ENCODE measurements around the gene IFNA16. TPM values are rescaled to one million over a fixed set of nuclear protein-coding genes. Genes with fewer than 3 reads are reported as not detected.
"Not testable (repeated sequence)": the region's sequence is repeated elsewhere in the genome, so short reads cannot be mapped to it uniquely, and the experiment has no call there.

IFNA16 gene
- total RNA-seq (not detected), polyA plus RNA-seq (not detected)

- not testable (repeated sequence) for H3K4me3 ChIP-seq (ENCODE audit: low read depth, low read length); H3K27ac Mint-ChIP-seq; H3K9me3 ChIP-seq (ENCODE audit: control insufficient read depth in 2 of 2, low read length in 2 of 2); H3K36me3 ChIP-seq (ENCODE audit: control insufficient read depth, insufficient read depth, low read length); H3K27me3 ChIP-seq (ENCODE audit: control insufficient read depth, insufficient read depth, low read length); H3K4me3 Mint-ChIP-seq; ATAC-seq (ENCODE audit: low read depth in 2 of 2); H3K36me3 Mint-ChIP-seq; H3K9me3 Mint-ChIP-seq; H3K27ac ChIP-seq (ENCODE audit: insufficient read depth, low read length, poor library complexity, severe bottlenecking); DNase-seq; H3K4me1 Mint-ChIP-seq; H3K4me1 ChIP-seq (ENCODE audit: control insufficient read depth, insufficient read depth, low read length, poor library complexity, severe bottlenecking)
- H3K27me3 Mint-ChIP-seq: peaks cover 22% of the 10 kb centered on the region
Observed at GRCh38 chr9:21217211-21217610, at the start of gene IFNA16. IFNA16 (minus strand) TSS chr9:21217311; CDS start chr9:21217305, 6 bp downstream.

- no peaks in the 10 kb centered on the region for H3K4me1 ChIP-seq (ENCODE audit: control insufficient read depth, insufficient read depth, low read length, poor library complexity, severe bottlenecking)
- no peaks in the 10 kb centered on the region for H3K36me3 ChIP-seq (ENCODE audit: control insufficient read depth, insufficient read depth, low read length)
- peaks cover 0 to 2% (median 0%) of the 10 kb centered on the region in 7 donors for H3K9me3 Mint-ChIP-seq
- no peak for ATAC-seq (ENCODE audit: low read depth in 2 of 2)
- H3K27me3 Mint-ChIP-seq: peaks cover 11% of the 10 kb centered on the region
- no peak overlapping the region for H3K4me3 Mint-ChIP-seq
- H3K9me3 ChIP-seq (ENCODE audit: control insufficient read depth in 2 of 2, low read length in 2 of 2): no peaks in the 10 kb centered on the region
- no peaks in the 10 kb centered on the region for H3K27me3 ChIP-seq (ENCODE audit: control insufficient read depth, insufficient read depth, low read length)
- H3K36me3 Mint-ChIP-seq: no peaks in the 10 kb centered on the region
- no peak overlapping the region for H3K27ac ChIP-seq (ENCODE audit: insufficient read depth, low read length, poor library complexity, severe bottlenecking)
- H3K4me1 Mint-ChIP-seq: peaks cover 0 to 3% (median 0%) of the 10 kb centered on the region in 4 donors
- H3K27ac Mint-ChIP-seq: no peak overlapping the region
- DNase-seq: no peak
- H3K4me3 ChIP-seq (ENCODE audit: low read depth, low read length): no peak overlapping the region
Observed at GRCh38 chr9:21265421-21266189, 48.5 kb upstream of the IFNA16 start.

- H3K9me3 Mint-ChIP-seq: no peaks in the 10 kb centered on the region
- H3K4me1 Mint-ChIP-seq: peaks cover 0 to 5% (median 4%) of the 10 kb centered on the region in 4 donors
- H3K36me3 ChIP-seq (ENCODE audit: control insufficient read depth, insufficient read depth, low read length): no peaks in the 10 kb centered on the region
- ATAC-seq (ENCODE audit: low read depth in 2 of 2) (no peak), DNase-seq (no peak)
- H3K4me3 Mint-ChIP-seq: peak overlapping the region in 1 of 4 donors; percentile 38
- no peaks in the 10 kb centered on the region for H3K4me1 ChIP-seq (ENCODE audit: control insufficient read depth, insufficient read depth, low read length, poor library complexity, severe bottlenecking)
- H3K9me3 ChIP-seq (ENCODE audit: control insufficient read depth in 2 of 2, low read length in 2 of 2): no peaks in the 10 kb centered on the region
- H3K36me3 Mint-ChIP-seq: no peaks in the 10 kb centered on the region
- H3K4me3 ChIP-seq (ENCODE audit: low read depth, low read length): no peak overlapping the region
- no peak overlapping the region for H3K27ac Mint-ChIP-seq
- H3K27me3 ChIP-seq (ENCODE audit: control insufficient read depth, insufficient read depth, low read length): peaks cover 3% of the 10 kb centered on the region
- H3K27ac ChIP-seq (ENCODE audit: insufficient read depth, low read length, poor library complexity, severe bottlenecking): no peak overlapping the region
- peaks cover 22% of the 10 kb centered on the region for H3K27me3 Mint-ChIP-seq
Observed at GRCh38 chr9:21255538-21256212, 38.6 kb upstream of the IFNA16 start.

DNA sequence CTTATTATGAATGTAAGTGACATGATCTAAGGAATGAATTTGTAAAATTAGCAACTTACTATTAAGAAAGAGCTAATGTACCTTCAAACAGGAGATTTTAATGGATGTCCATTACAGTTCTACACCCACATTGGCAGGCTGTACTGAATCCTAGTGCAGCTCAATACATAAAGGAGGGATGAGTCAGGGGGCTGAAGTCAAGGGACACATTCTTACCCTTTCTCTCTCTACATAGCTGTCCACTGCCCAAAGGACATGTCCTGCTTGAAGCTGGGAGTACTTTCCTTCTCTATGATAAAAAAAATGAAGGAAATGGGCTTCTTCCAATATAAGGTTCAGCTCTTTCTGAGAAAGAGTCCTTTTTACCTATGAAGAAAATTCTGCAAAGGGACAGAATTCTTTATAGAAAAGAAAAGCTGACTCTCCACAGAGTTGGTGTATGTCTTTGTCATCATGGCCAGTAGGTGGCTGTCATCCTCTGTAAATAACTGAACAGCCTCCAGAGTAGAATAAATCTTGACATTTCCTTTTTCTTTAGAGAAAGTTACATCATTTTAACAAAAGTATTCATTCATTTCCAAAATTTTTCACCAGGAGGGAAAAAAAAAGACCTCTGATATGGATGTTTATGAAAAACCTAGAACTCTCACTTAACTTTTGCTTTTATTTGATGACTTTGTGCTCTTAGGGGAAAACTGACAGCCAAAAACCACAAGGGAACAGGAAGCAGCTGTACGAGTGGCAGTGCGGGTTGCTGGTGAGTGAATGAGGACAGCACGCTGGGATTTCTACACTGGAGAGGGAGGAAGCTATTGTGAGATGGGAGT lies 35.8 kb upstream of the IFNA16 start:
- Mint-ChIP-seq H3K4me1 (peaks cover 0 to 5% (median 4%) of the 10 kb centered on the region in 4 donors), H3K27ac (peak overlapping the region in 2 of 3 donors; percentile 6 to 39), H3K9me3 (no peaks in the 10 kb centered on the region), H3K36me3 (no peaks in the 10 kb centered on the region), H3K27me3 (peaks cover 29% of the 10 kb centered on the region), H3K4me3 (no peak overlapping the region)
- ATAC-seq (ENCODE audit: low read depth in 2 of 2): peak in 1 of 2 donors; percentile 55
- H3K36me3 ChIP-seq (ENCODE audit: control insufficient read depth, insufficient read depth, low read length): no peaks in the 10 kb centered on the region
- no peaks in the 10 kb centered on the region for H3K4me1 ChIP-seq (ENCODE audit: control insufficient read depth, insufficient read depth, low read length, poor library complexity, severe bottlenecking)
- H3K9me3 ChIP-seq (ENCODE audit: control insufficient read depth in 2 of 2, low read length in 2 of 2): no peaks in the 10 kb centered on the region
- H3K27me3 ChIP-seq (ENCODE audit: control insufficient read depth, insufficient read depth, low read length): peaks cover 3% of the 10 kb centered on the region
- no peak overlapping the region for H3K27ac ChIP-seq (ENCODE audit: insufficient read depth, low read length, poor library complexity, severe bottlenecking)
- no peak overlapping the region for H3K4me3 ChIP-seq (ENCODE audit: low read depth, low read length)
- DNase-seq: peak in 2 of 3 donors; percentile 2 to 23

GRCh38 chr9:21251638-21252037 lies 34.5 kb upstream of the IFNA16 start:
- H3K9me3 ChIP-seq (ENCODE audit: control insufficient read depth in 2 of 2, low read length in 2 of 2): no peaks in the 10 kb centered on the region
- Mint-ChIP-seq H3K9me3 (no peaks in the 10 kb centered on the region), H3K4me1 (peaks cover 0 to 5% (median 4%) of the 10 kb centered on the region in 4 donors), H3K36me3 (no peaks in the 10 kb centered on the region), H3K27me3 (peaks cover 28% of the 10 kb centered on the region), H3K27ac (no peak overlapping the region), H3K4me3 (no peak overlapping the region)
- no peak overlapping the region for H3K4me3 ChIP-seq (ENCODE audit: low read depth, low read length)
- DNase-seq (no peak), ATAC-seq (ENCODE audit: low read depth in 2 of 2) (no peak)
- H3K27me3 ChIP-seq (ENCODE audit: control insufficient read depth, insufficient read depth, low read length): peaks cover 3% of the 10 kb centered on the region
- H3K36me3 ChIP-seq (ENCODE audit: control insufficient read depth, insufficient read depth, low read length): no peaks in the 10 kb centered on the region
- H3K27ac ChIP-seq (ENCODE audit: insufficient read depth, low read length, poor library complexity, severe bottlenecking): no peak overlapping the region
- H3K4me1 ChIP-seq (ENCODE audit: control insufficient read depth, insufficient read depth, low read length, poor library complexity, severe bottlenecking): no peaks in the 10 kb centered on the region

DNA sequence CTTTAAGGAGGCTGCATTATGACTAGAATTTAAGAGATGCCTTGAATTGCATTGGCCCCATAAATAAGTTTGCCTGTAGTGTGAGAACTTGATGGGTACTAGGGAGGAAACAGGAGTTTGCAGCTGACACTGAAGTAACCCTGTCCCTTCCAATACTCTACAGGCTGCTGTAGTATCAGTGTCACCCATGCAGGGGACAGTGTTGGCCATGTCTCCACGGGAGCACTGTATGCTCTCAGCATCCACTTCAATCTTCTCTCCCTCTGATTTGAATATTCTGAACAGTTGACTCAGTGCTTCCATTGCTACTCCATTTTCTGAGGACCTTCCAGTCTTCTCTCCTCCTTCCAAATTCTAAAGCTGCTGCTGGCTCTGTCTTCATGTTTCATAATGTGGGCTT lies 34.1 kb upstream of the IFNA16 start:
- Mint-ChIP-seq H3K4me1 (peaks cover 0 to 5% (median 4%) of the 10 kb centered on the region in 4 donors), H3K4me3 (no peak overlapping the region), H3K27ac (no peak overlapping the region), H3K27me3 (peaks cover 24% of the 10 kb centered on the region), H3K9me3 (peaks cover 0 to 2% (median 0%) of the 10 kb centered on the region in 7 donors), H3K36me3 (no peaks in the 10 kb centered on the region)
- Histone ChIP-seq H3K9me3 (ENCODE audit: control insufficient read depth in 2 of 2, low read length in 2 of 2) (no peaks in the 10 kb centered on the region), H3K36me3 (ENCODE audit: control insufficient read depth, insufficient read depth, low read length) (no peaks in the 10 kb centered on the region), H3K27me3 (ENCODE audit: control insufficient read depth, insufficient read depth, low read length) (peaks cover 3% of the 10 kb centered on the region), H3K4me3 (ENCODE audit: low read depth, low read length) (no peak overlapping the region), H3K27ac (ENCODE audit: insufficient read depth, low read length, poor library complexity, severe bottlenecking) (no peak overlapping the region), H3K4me1 (ENCODE audit: control insufficient read depth, insufficient read depth, low read length, poor library complexity, severe bottlenecking) (no peaks in the 10 kb centered on the region)
- DNase-seq: no peak
- ATAC-seq (ENCODE audit: low read depth in 2 of 2): no peak

DNA sequence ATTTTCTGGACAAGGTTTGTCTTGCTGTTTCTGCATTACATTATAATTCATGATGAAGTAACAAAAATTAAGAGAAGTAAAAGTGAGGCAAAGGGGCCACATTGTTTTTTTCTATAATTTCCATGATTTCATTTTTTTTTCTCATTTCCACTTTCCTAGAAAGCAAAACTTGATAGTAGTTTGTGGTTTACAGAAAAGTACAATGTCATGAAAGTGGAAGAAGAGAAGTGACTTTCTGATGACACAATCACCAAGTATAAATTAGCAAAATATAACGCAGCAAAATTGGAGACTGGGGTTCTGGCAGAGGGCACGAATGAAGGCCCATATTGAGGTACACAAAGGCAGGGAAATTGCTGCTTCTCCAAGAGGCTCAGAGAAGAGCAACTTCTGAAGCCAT lies 27.7 kb upstream of the IFNA16 start:
- Mint-ChIP-seq H3K27me3 (peaks cover 21% of the 10 kb centered on the region), H3K4me3 (no peak overlapping the region), H3K9me3 (peaks cover 0 to 5% (median 0%) of the 10 kb centered on the region in 7 donors), H3K36me3 (no peaks in the 10 kb centered on the region), H3K27ac (no peak overlapping the region), H3K4me1 (no peaks in the 10 kb centered on the region)
- H3K36me3 ChIP-seq (ENCODE audit: control insufficient read depth, insufficient read depth, low read length): no peaks in the 10 kb centered on the region
- no peaks in the 10 kb centered on the region for H3K4me1 ChIP-seq (ENCODE audit: control insufficient read depth, insufficient read depth, low read length, poor library complexity, severe bottlenecking)
- no peak overlapping the region for H3K27ac ChIP-seq (ENCODE audit: insufficient read depth, low read length, poor library complexity, severe bottlenecking)
- ATAC-seq (ENCODE audit: low read depth in 2 of 2) (no peak), DNase-seq (no peak)
- no peak overlapping the region for H3K4me3 ChIP-seq (ENCODE audit: low read depth, low read length)
- no peaks in the 10 kb centered on the region for H3K9me3 ChIP-seq (ENCODE audit: control insufficient read depth in 2 of 2, low read length in 2 of 2)
- peaks cover 5% of the 10 kb centered on the region for H3K27me3 ChIP-seq (ENCODE audit: control insufficient read depth, insufficient read depth, low read length)

Data from CD4-positive, CD25-positive, alpha-beta regulatory T cell (primary cell).